ENCODE data around the gene FOXL2NB. TPM values are rescaled to one million over a fixed set of nuclear protein-coding genes. Genes with fewer than 3 reads are reported as not detected.

The FOXL2NB gene
- total RNA-seq, 4 donors from 2014 or later: 0.26 TPM; not detected in 3

GRCh38 chr3:138949002-138949418 lies 2.0 kb downstream of the FOXL2NB start:
- H3K27me3 ChIP-seq: peaks cover 93% of the 10 kb centered on the region
- peak in 1 of 2 donors; percentile 47 for DNase-seq (ENCODE audit: low spot score in 2 of 2)
- H3K4me3 ChIP-seq: no peak overlapping the region
- no peak overlapping the region for H3K27ac ChIP-seq
- no peaks in the 10 kb centered on the region for H3K36me3 ChIP-seq
- H3K9me3 ChIP-seq: no peaks in the 10 kb centered on the region
- TF ChIP-seq POLR2A (IDR thresholded peaks at IDR 0.05): no peak
- TF ChIP-seq POLR2AphosphoS5 (IDR thresholded peaks at IDR 0.05): no peak
- no peak for TF ChIP-seq EP300 (IDR thresholded peaks at IDR 0.05)
- no peak for TF ChIP-seq CTCF (IDR thresholded peaks at IDR 0.05)
- 63% methylated on average over 5 of the region's 5 CpGs for WGBS
- H3K4me1 ChIP-seq: peaks cover 44% of the 10 kb centered on the region

- no peak for TF ChIP-seq POLR2AphosphoS5 (IDR thresholded peaks at IDR 0.05)
- TF ChIP-seq EP300 (IDR thresholded peaks at IDR 0.05): no peak
- no peak for TF ChIP-seq POLR2A (IDR thresholded peaks at IDR 0.05)
- no peak for TF ChIP-seq CTCF (IDR thresholded peaks at IDR 0.05)
- peaks cover 41% of the 10 kb centered on the region for H3K4me1 ChIP-seq
- peak in 1 of 2 donors; percentile 73 for DNase-seq (ENCODE audit: low spot score in 2 of 2)
- 21% methylated on average over 16 of the region's 27 CpGs for WGBS
- peak overlapping the region; percentile 36 for H3K4me3 ChIP-seq
- no peaks in the 10 kb centered on the region for H3K36me3 ChIP-seq
- no peaks in the 10 kb centered on the region for H3K9me3 ChIP-seq
- no peak overlapping the region for H3K27ac ChIP-seq
- peaks cover 93% of the 10 kb centered on the region for H3K27me3 ChIP-seq
These were observed 2.5 kb downstream of the FOXL2NB start for GRCh38 chr3:138949445-138950005.

- WGBS: 3% methylated on average over 27 of the region's 53 CpGs
- no peaks in the 10 kb centered on the region for H3K9me3 ChIP-seq
- H3K36me3 ChIP-seq: no peaks in the 10 kb centered on the region
- peaks cover 92% of the 10 kb centered on the region for H3K27me3 ChIP-seq
- TF ChIP-seq EP300 (IDR thresholded peaks at IDR 0.05) (no peak), CTCF (IDR thresholded peaks at IDR 0.05) (no peak), POLR2AphosphoS5 (IDR thresholded peaks at IDR 0.05) (no peak), POLR2A (IDR thresholded peaks at IDR 0.05) (no peak)
- DNase-seq (ENCODE audit: low spot score in 2 of 2): peak in 1 of 2 donors; percentile 73
- peak overlapping the region; percentile 36 for H3K4me3 ChIP-seq
- no peak overlapping the region for H3K27ac ChIP-seq
- peaks cover 35% of the 10 kb centered on the region for H3K4me1 ChIP-seq
These were observed 3.1 kb downstream of the FOXL2NB start for GRCh38 chr3:138950006-138950644.

- H3K27ac ChIP-seq: no peak overlapping the region
- no peak for TF ChIP-seq POLR2A (IDR thresholded peaks at IDR 0.05)
- no peak for TF ChIP-seq CTCF (IDR thresholded peaks at IDR 0.05)
- TF ChIP-seq EP300 (IDR thresholded peaks at IDR 0.05): no peak
- no peak for TF ChIP-seq POLR2AphosphoS5 (IDR thresholded peaks at IDR 0.05)
- 92% methylated on average over 8 of the region's 8 CpGs for WGBS
- H3K4me3 ChIP-seq: no peak overlapping the region
- peaks cover 92% of the 10 kb centered on the region for H3K27me3 ChIP-seq
- no peaks in the 10 kb centered on the region for H3K9me3 ChIP-seq
- peak in 1 of 2 donors; percentile 54 for DNase-seq (ENCODE audit: low spot score in 2 of 2)
- no peaks in the 10 kb centered on the region for H3K36me3 ChIP-seq
- peaks cover 30% of the 10 kb centered on the region for H3K4me1 ChIP-seq
These were observed 3.7 kb downstream of the FOXL2NB start for GRCh38 chr3:138950701-138951100.

- no peak for DNase-seq (ENCODE audit: low spot score in 2 of 2)
- Histone ChIP-seq H3K9me3 (peaks cover 5% of the 10 kb centered on the region), H3K36me3 (no peaks in the 10 kb centered on the region), H3K27ac (no peak overlapping the region), H3K4me1 (peaks cover 7% of the 10 kb centered on the region), H3K27me3 (peaks cover 68% of the 10 kb centered on the region), H3K4me3 (no peak overlapping the region)
- 6% methylated on average over 17 of the region's 36 CpGs for WGBS
- no peak for TF ChIP-seq POLR2A (IDR thresholded peaks at IDR 0.05)
These were observed 13.4 kb downstream of the FOXL2NB start for GRCh38 chr3:138960417-138960852.
